ENCODE data around the gene MTERF4. TPM values are rescaled to one million over a fixed set of nuclear protein-coding genes. Genes with fewer than 3 reads are reported as not detected.

MTERF4 gene
- total and polyA plus RNA-seq, 7 donors, result 18.9 to 47.9 (median 29.1) TPM

- Histone ChIP-seq H3K27me3 (peaks cover 0 to 4% (median 0%) of the 10 kb centered on the region in 3 donors), H3K27ac (no peak overlapping the region), H3K36me3 (no peaks in the 10 kb centered on the region), H3K4me1 (no peaks in the 10 kb centered on the region), H3K4me3 (no peak overlapping the region), H3K9me3 (no peaks in the 10 kb centered on the region)
- peak; percentile 60 for DNase-seq
- TF ChIP-seq POLR2A (IDR thresholded peaks at IDR 0.05), result no peak
- TF ChIP-seq CTCF (IDR thresholded peaks at IDR 0.05), result no peak
- TF ChIP-seq POLR2AphosphoS5 (IDR thresholded peaks at IDR 0.05), result no peak
- TF ChIP-seq EP300 (IDR thresholded peaks at IDR 0.05), result no peak
- 91 to 92% methylated on average over 33 of the region's 33 CpGs for WGBS, 2 donors
- intact Hi-C loops (cut with DNase I), result no loop called here
Observed at GRCh38 chr2:241051578-241052487, 50.3 kb downstream of the MTERF4 start.

GRCh38 chr2:241050624-241051577 is 51.2 kb downstream of the MTERF4 start:
- TF ChIP-seq EP300 (IDR thresholded peaks at IDR 0.05), result no peak
- no peak for TF ChIP-seq POLR2A (IDR thresholded peaks at IDR 0.05)
- no peak for TF ChIP-seq CTCF (IDR thresholded peaks at IDR 0.05)
- no peak for TF ChIP-seq POLR2AphosphoS5 (IDR thresholded peaks at IDR 0.05)
- H3K27me3 ChIP-seq, result peaks cover 0 to 4% (median 0%) of the 10 kb centered on the region in 3 donors
- no peaks in the 10 kb centered on the region for H3K9me3 ChIP-seq
- intact Hi-C loops (cut with DNase I), result no loop called here
- 88 to 92% methylated on average over 18 of the region's 18 CpGs for WGBS, 2 donors
- DNase-seq, result peak; percentile 29
- H3K4me3 ChIP-seq, result no peak overlapping the region
- H3K36me3 ChIP-seq, result no peaks in the 10 kb centered on the region
- no peaks in the 10 kb centered on the region for H3K4me1 ChIP-seq
- H3K27ac ChIP-seq, result no peak overlapping the region

- H3K4me3 ChIP-seq, result no peak overlapping the region
- no peaks in the 10 kb centered on the region for H3K36me3 ChIP-seq
- H3K9me3 ChIP-seq, result no peaks in the 10 kb centered on the region
- H3K4me1 ChIP-seq, result no peaks in the 10 kb centered on the region
- WGBS, 2 donors, result 52 to 62% methylated on average over 38 of the region's 38 CpGs
- intact Hi-C loops (cut with DNase I), result no loop called here
- H3K27me3 ChIP-seq, result peaks cover 0 to 4% (median 0%) of the 10 kb centered on the region in 3 donors
- TF ChIP-seq POLR2AphosphoS5 (IDR thresholded peaks at IDR 0.05) (no peak), EP300 (IDR thresholded peaks at IDR 0.05) (no peak), CTCF (IDR thresholded peaks at IDR 0.05) (no peak), POLR2A (IDR thresholded peaks at IDR 0.05) (no peak)
- DNase-seq, result peak; percentile 34
- H3K27ac ChIP-seq, result no peak overlapping the region
Observed at GRCh38 chr2:241049739-241050623, 52.1 kb downstream of the MTERF4 start.

- Histone ChIP-seq H3K4me3 (no peak overlapping the region), H3K36me3 (no peaks in the 10 kb centered on the region), H3K4me1 (no peaks in the 10 kb centered on the region), H3K9me3 (peaks cover 0 to 5% (median 0%) of the 10 kb centered on the region in 4 donors), H3K27me3 (peaks cover 0 to 4% (median 0%) of the 10 kb centered on the region in 3 donors), H3K27ac (no peak overlapping the region)
- 86 to 92% methylated on average over 11 of the region's 11 CpGs for WGBS, 2 donors
- no peak for TF ChIP-seq POLR2A (IDR thresholded peaks at IDR 0.05)
- TF ChIP-seq EP300 (IDR thresholded peaks at IDR 0.05), result no peak
- TF ChIP-seq CTCF (IDR thresholded peaks at IDR 0.05), result no peak
- no peak for TF ChIP-seq POLR2AphosphoS5 (IDR thresholded peaks at IDR 0.05)
- DNase-seq, result peak; percentile 47
- intact Hi-C loops (cut with DNase I), result no loop called here
Observed at GRCh38 chr2:241048949-241049343, 53.1 kb downstream of the MTERF4 start.
